ENCODE measurements around the gene TGM3.

- TF ChIP-seq, protein P1, sequence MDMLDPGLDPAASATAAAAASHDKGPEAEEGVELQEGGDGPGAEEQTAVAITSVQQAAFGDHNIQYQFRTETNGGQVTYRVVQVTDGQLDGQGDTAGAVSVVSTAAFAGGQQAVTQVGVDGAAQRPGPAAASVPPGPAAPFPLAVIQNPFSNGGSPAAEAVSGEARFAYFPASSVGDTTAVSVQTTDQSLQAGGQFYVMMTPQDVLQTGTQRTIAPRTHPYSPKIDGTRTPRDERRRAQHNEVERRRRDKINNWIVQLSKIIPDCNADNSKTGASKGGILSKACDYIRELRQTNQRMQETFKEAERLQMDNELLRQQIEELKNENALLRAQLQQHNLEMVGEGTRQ (IDR thresholded peaks at IDR 0.05; ENCODE audit: low read depth, low read length): no peak
- TF ChIP-seq CTCF (conservative IDR thresholded peaks at IDR 0.05; ENCODE audit: low read depth, low read length): no peak
- no peak for TF ChIP-seq MXI1 (IDR thresholded peaks at IDR 0.05; ENCODE audit: borderline replicate concordance, low read depth, low read length)
- no peak for TF ChIP-seq SMC3 (IDR thresholded peaks at IDR 0.05; ENCODE audit: low read depth, low read length)
- TF ChIP-seq POLR2A (IDR thresholded peaks at IDR 0.05; ENCODE audit: low read depth, low read length): no peak
- no peak for TF ChIP-seq FOS (IDR thresholded peaks at IDR 0.05; ENCODE audit: low read depth, low read length)
- no peak for TF ChIP-seq MAFK (IDR thresholded peaks at IDR 0.05; ENCODE audit: low read depth, low read length)
- no peak for TF ChIP-seq CEBPB (IDR thresholded peaks at IDR 0.05; ENCODE audit: low read depth, low read length)
- TF ChIP-seq CHD1 (IDR thresholded peaks at IDR 0.05; ENCODE audit: low read depth, low read length): no peak
- TF ChIP-seq RAD21 (IDR thresholded peaks at IDR 0.05; ENCODE audit: low read length): no peak
- no peak for TF ChIP-seq MAZ (IDR thresholded peaks at IDR 0.05; ENCODE audit: borderline replicate concordance, low read depth, low read length)
Measured at GRCh38 chr20:2327620-2328555, 32.1 kb downstream of the TGM3 start.
